COLO829 (cell line): ENCODE results near the gene SPOCK1.

Source experiments
- DNase-seq: peaks from one replicate; pipeline ENCODE4 v3.0.0; 2012; ENCODE audit warnings: low spot score

Gene SPOCK1

DNA sequence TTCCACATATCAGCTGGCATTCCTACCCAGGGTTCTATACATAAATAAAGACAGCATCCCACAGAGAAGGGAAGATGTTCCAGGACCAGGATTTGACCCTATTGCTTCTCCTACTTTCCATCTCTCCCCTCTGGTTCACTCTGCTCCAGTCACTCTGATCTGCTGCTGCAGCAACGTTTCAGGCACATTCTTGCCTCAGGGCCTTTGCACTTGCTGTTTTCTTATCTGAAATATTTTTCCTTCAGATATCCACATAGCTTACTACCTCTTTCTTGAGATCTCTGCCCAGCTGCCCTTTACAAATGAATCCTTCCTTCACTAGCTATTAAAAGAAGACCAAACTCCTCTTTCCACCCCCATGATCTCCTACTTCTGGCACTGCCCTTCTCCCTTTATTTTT is 204.5 kb downstream of the SPOCK1 start:
- no peak for DNase-seq

DNA sequence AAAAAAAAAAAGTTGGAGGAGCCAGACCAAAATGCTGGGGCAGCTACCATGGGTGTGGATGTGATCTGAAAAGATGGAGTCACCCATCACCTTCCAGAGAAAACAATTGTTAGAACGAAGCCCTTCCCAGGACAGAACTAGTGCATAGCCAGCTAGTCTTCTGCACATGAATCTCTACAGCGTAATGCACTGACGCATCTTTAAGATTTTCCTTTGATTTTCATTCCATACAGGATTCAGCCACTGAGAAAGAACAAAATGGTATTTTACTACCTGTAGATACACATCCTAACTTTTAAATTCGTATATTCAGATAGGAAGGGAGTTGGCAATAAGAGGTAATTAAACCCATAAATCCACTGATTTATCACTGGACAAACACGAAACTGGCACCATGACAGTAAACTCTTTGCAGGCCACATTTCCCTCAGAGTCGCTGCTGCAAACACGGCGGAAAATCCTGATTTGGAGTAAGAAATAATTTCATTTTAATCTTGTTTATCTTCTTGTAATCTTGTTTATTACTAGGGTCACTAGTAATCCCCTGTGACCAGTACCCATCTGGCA is 206.6 kb downstream of the SPOCK1 start:
- DNase-seq: no peak

DNA sequence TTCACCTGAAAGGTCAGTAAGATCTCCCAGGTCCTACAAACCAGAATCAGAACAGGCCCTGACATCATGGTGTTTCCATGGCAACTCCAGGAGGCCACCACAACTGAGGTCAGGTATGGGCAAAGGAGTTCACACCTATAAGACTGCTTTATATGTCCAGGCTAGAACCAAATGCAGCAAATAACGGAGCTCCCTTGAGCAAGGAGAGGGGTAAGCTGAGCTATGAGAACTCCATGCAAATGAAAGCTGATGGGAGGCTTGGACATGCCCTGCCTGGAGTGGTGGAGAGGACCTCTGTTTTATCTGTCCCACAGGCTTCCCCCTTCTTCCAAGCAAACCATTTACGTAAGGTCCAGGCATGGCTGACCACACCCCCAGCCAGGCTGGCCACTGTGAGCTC is 207.7 kb downstream of the SPOCK1 start:
- DNase-seq: no peak

DNA sequence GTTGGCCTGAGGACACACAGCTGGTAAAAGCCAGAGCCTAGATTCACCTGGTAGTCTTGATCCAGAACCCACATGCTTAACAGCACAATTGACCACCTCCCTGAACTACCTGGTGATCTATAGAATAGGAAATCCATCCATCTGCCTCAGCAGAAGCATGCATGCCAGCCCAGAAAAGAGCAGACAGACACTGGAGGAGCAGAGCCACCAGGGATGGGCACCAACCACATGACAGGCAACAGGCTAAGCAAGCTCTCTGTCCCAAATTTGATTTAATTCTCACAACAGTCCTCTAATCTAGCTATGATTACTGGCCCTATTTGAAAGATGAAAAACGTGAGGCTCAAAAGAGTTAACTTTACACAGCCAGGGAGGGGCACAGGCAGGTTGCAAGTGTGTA is 208.1 kb downstream of the SPOCK1 start:
- DNase-seq: no peak

DNA sequence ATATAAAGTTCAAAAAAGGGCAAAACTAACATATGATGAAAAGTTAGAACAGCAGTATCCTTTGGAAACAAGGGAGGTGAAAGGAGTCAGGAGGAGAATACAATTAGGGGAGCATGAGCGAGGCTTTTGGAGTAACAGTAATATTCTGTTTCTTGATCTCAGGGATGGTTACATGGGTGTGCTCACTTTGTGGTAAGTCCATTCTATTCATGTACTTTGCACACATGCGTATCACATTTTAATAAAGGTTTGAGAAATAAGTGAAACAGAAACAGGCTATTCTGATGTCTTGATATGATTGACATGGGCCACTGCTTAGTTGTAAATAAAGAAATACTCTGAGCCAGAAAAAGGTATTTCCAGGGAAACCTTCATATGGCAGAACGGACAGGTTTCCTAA is 208.8 kb downstream of the SPOCK1 start:
- no peak for DNase-seq

DNA sequence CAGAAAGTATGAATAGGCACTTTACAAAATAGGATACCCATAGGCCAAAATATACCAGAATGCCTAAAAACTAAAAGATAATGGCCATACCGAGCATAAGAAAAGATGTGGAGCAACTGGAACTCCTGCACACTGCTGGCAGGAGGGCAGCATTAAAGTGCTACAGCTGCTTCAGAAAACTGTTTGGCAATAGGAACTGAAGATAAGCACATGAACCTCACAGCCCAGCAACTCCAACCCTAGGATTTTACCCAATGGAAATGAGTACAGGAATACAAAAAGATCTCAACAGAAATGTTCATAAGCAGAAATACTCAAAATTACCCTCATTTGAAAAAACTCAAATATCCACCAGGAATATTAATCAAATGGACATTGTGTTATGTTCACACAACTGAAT is 209.3 kb downstream of the SPOCK1 start:
- DNase-seq: no peak

DNA sequence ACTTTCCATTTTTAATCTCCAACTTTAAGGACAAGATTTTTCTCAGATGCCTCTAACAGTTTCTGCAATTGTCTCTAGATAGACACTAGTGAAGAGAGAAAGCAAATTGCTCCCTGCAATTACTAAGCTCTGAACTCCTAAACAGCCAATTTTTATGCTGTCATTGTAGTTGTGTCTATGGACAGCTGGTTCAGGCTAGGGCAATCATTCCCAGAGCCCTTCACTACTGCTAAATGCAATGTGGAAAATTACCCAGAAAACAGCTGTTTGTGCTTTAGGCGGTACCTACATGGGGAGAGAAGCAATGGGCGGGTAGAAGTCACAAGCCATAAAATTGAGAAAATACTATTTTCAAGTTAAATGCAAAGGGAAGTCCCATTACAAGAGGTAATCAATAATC is 211.6 kb downstream of the SPOCK1 start:
- no peak for DNase-seq

DNA sequence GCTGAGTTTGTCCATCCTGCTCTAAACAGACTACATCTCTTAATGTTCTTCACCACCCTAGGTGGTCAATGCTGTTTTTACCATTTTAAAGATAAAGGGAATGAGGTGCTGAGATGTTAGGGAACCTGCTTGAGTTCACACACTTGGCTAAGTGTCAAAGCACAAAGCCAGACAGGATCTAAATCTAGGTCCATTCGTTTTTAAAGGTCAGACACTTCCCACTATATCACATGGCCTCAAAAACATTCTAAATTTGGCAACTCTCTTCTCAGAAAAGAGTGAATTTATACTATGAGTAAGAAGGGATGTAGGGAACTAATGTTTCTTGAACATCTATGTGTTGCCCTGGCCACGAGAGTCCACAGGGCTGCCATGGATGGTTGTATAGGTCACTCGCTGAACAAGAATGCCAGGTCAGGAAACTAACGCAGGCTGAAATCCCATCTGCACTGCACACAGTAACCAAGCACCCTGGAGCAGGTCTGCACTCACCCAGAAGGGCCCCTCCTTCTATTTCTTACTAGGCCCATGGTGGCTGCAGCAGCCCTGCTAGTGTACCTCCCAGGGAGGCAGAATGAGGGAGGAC is 213.0 kb downstream of the SPOCK1 start:
- no peak for DNase-seq

DNA sequence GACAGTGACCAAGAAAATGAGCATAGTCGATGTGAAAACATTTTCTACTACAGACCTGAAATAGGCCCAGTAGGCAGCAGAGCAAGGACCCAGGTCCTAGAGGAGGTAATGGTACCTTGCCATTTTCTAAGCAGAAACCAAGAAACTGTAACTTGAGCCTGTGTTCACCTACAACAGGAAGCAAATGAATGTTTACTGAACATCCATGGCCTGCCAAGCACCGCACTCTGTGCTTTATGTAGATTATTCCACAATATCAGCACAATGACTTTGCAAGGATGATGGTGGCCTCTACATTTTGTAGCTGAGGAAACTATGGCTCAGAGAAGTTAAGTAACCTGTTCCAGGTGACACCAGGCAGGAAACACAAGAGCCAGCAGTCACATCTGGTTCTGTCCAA is 215.3 kb downstream of the SPOCK1 start:
- no peak for DNase-seq

DNA sequence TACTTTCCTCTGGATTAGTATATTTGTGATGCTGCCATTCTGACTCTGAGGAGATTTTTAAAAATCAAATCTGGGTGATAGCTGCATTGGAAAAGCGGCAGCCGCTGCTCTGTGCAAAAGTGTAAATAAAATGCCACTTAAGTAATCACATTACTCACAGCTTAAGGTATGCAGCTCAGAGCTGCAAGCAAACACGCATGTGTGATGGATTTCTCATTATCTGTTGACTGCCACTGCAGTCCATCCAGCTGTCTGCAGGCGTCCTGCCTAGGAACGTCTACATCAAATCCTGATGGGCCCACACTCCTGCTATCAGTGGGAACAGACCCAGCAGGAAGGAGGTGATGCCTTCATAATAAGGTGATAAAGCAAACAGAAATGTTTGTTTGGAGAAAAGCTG is 216.9 kb downstream of the SPOCK1 start:
- no peak for DNase-seq

DNA sequence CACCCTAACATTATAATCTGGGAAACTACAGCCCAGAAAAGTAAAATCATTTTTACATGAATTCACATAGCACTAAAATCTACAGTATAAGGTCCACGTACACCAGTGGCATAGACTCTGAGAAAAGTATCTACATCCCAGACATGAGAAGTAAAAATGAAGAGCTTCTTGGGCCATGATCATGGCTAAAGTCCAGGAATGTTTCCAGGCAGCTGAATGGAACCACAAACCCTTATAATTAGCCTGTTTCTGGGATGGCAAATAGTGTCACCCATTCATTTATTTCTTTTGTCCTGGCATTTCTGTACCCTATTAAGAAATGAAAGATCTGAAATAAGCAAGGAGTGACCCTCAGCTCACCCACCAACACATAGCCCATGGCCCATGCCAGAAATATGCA is 217.9 kb downstream of the SPOCK1 start:
- no peak for DNase-seq

DNA sequence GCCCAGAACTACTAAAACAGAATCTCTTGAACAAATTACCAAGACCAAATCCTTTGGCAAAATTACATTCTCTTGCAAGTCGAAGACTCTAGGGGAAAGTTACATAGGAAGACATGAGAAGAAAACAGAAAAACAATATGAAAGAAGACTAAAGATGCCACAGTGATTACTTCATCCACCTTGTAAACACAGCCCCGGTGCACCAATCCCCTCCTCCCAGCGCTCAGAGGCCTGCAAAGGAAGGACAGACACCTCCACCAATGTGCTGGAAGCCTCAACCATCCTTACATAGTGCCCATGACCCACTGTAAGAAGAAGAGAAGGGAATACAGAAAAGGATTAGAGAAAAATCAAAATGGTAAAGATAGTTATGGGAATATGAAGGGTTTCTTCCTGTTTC is 218.5 kb downstream of the SPOCK1 start:
- DNase-seq: no peak

DNA sequence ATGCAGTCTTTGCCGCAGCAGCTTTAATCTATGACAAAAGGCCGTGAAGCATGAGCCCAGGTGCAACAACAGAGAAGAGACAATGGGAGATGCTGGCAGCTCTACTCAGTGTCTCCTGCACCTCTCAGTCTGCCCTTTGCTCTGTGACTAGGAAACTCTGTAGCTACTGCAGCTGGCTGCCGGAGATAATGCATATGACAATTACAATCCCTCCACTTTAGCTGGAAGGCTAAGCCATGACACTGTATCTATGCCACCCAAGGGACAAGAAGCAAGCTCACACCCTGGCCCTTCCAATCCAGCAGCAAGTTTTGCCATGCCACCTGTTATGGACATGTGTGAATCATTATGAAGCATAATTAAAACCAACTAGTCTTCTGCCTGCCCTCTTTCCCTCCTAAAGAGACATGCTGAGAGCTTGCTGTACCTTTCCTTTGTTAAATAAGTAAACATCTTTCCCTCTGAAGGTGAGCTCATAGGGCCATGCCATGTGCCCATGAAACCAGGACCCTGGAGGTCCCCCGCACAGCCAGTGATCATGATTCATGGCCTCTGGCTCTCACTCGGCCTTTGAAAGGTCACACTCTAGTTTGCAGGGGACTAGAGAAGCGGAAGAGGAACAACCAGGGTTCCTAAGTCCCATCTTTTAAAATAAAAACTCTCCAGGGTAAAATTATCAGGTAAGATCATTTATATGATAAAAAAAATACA is 219.4 kb downstream of the SPOCK1 start:
- no peak for DNase-seq

DNA sequence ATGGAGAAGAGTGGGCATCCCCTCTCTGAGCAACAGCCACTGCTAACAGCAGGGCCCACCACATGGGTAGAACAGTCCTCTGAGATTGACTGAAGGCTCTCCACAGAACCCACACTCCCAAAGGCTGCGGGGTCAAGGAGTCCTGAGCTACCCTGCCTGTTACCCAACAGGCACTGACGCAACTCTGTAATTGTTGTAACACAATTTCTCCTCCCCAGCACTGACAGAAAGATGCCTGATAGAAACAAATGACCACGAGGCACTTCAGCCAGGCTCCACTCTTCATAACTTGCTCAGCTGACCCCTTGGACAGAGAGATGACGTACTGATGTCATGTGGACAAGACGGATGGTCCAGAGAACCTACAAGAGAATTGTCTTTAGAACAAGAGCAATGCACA is 220.7 kb downstream of the SPOCK1 start:
- DNase-seq: no peak

DNA sequence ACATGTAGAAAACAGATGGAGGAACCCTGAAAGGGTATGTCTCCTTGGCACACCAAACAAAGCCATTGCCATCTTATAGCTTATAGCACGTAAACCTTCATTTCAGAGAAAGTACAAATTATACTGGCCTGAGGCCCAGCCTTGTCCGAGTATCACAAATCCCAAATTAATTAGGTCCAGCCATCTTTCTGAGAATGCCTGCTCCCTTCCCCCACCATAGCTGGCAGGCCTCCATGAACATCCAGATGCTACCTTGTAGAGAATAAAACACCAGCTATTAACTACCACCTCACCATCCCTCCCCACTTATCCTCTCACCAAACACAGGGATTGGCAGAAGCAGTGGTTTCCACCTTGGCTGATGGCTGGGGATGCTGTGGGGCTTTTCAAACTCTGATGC is 224.0 kb downstream of the SPOCK1 start:
- no peak for DNase-seq

DNA sequence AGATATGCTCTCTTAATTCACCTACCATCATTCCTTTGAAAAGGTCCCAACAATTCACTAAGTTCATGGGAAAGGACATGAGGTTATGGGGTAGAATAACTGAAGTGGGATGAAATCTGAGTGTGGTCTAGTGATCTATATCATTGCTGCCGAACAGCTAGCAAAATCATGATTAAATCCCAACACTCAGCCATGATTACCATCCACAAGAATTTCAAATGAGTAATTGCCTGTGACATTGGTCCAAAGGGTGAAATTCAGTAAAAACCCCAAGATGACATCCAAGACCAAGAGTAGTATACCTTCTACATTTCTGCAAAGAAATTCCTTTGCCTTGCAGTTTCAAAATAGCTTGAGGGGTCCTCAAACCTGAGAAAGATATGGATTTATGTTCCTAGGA is 225.6 kb downstream of the SPOCK1 start:
- no peak for DNase-seq

DNA sequence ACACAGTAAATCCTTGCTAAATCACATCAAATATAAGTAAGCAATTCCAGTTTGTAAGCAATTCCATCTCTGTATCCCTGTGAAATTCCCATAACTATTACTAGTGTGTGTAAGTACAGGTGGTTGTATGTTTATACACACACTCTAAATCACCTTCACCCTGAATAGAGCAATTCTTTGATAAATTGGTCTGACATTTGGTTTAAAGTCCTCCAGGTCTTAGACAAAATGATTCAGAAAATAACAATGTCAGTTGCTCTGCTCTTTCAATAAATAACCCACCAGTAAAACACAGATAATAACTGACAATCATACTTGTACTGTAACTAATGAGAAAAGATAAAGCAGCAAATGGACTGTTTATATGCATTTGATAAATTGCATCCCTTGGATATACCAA is 226.3 kb downstream of the SPOCK1 start:
- DNase-seq: no peak

DNA sequence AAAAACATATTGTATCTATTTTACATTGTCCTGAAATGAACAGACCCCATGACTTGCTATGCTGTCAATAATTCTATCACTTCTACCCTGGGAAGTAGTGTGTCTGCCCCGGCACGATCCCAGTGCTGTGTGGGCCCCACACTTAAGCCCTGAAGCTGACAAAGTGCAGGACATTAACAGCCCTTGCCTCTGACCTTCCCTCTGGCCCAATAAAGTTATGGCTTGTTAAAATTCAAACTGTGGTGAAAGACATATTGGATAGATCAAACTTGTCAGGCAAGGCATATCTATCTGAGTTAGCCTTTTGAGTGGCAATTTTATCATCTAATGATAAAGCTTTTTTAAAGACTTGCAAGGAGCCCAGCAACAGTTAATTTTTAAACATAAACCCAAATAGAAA is 229.2 kb downstream of the SPOCK1 start:
- DNase-seq: no peak

DNA sequence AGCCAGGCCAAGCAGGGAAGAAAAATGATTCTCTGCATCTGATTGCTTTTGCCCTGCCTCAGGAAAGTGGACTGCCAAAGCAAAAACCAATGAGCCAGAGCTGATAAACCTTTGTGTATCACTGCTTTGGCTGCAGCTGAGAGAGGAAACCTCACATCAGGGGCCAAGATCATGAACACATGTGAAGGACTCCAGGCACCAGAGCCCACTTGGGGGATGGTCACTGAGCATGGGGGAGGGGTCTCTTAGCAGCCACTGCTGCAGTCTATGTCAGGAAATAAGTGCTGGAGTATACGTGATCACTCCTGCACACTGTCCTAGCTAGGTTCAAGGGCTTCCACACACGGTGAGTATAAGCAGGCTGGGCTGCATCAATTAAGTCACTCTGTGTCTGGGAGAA is 229.9 kb downstream of the SPOCK1 start:
- no peak for DNase-seq

DNA sequence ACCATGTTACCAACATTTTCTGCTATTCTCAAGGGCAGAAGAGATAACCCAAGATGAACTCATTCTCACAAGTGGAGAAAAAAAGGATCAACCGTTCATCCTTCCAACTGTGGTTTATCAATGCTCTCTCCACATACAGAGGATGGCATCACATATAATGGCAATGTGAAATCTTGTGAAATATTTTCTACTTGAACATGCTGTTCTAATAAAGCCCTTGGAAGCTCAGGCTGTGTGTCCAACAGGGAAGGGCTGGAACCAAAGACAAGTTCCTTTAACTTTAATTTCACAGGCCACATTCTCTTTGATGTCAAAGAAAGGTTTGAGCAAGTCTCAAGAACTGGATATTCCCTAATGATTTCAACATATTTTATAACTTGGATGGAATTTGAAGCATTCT is 230.5 kb downstream of the SPOCK1 start:
- no peak for DNase-seq

DNA sequence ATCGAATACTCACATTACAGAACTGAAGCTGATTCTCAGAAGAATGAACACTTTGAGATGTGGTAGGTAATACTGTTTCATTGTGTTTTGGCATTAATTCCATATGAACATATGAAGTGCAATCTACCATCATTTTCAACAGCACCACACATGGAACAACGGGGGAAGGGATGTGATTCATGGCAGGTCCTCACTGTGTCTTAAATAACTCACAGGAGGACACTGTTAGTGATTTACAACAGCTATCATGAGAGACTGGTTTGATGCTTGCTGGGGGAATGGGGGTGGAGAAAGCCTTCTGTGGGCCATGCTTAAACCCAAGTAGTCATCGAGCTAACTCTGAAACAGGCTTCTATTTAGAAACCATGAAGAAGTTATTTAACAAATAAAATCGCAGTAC is 232.9 kb downstream of the SPOCK1 start:
- no peak for DNase-seq

DNA sequence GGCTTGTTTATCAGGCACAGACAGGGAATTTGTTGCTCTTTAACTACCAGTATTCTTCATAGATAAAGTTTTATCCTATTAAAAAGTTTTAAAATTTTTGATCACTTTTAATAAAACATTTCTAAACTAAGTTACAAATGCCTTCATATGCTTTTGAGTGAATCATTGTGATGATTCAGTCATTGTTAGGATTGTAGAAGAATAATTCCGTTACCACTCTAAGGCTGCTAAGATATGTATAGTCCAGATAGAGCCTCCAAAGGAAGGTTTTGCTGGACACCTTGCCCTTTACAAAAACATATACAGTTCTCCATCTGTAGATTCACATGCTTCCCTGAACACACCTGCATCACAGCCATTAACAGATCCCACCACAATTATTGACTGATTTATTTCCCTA is 233.7 kb downstream of the SPOCK1 start:
- DNase-seq: no peak

DNA sequence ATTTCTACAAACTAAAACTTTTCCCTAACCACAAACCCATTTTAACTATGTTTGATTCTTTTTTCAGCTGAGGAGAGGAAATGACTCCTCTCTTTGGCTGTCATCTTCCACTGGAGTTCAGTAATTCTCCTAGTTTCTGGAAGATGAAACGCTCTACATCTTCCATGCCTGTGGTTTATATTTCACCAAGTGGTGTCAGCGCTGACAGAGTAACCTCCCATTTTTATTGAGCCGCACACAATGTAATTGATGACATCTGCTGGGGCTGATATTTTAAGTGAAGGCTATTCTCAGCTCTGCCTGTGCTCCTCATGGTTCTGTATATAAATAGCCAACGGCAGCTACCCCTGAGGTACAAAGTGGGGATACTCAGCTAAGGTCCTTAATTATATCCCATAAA is 234.6 kb downstream of the SPOCK1 start:
- no peak for DNase-seq

DNA sequence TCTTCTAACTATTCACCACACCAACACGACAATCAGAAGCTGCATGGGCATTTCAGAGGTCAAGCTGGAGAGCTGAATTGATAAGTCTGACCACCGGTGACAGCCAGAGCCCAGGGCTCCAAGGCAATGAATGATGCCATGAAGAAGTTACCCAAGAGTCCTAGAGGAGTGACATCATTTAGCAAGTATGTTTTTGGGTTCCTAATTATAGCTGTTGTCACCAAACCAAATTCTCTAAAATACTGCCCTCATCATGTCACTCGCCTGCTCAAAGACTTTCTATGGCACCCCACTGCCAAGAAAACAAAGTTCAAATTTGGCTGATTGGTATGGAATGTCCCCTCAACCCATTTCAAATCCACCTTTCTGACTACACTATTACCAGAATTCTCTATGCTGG is 235.1 kb downstream of the SPOCK1 start:
- DNase-seq: no peak
